GM19455 (cell line): Measurements from ENCODE around the gene CD8B.

Experiments used
- ATAC-seq: cut with Tn5 transposase; IDR thresholded peaks from one replicate; pipeline ENCODE4 v1.9.1; 2021; ENCODE audit not compliant: unreplicated experiment

CD8B gene

DNA sequence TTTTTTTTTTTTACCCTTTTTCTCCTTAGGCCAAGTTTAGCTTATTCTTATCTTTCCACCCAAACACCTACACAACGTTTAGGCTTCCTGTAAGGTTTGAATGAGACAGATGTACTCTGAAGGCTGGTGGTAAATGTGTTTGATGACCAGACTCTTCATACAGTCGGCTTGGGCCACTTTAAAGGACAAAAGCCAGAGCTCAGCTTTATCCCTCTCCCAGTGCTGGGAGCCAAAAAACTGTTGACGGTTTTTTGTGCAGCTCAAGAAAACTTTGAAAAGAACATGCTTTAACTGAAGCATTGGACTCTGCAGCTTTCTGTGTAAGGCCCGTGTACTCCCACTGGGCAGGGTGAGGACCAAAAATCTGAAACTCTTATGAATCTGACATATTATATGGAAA, 86.3 kb downstream of the CD8B start:
- no peak for ATAC-seq

DNA sequence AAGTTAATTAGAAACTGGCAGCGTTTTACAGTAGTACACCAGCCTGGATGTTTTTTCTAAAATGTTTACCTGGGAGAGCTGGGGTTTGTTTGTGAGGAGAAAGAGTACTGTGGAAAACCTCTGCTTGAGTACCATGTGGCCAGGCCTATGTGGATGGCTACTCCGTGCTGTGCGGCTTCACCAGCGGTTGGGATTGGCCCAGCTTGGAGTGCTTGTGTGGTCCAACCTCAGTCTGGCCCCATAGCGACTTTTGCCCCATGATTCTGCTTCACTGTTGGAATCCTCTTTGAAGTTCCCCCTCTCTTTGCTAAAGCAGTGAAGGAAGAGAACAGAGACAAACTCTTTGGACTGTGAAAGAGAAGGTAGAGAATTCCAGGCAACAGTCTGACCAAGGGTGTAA, 86.8 kb downstream of the CD8B start:
- ATAC-seq: no peak

DNA sequence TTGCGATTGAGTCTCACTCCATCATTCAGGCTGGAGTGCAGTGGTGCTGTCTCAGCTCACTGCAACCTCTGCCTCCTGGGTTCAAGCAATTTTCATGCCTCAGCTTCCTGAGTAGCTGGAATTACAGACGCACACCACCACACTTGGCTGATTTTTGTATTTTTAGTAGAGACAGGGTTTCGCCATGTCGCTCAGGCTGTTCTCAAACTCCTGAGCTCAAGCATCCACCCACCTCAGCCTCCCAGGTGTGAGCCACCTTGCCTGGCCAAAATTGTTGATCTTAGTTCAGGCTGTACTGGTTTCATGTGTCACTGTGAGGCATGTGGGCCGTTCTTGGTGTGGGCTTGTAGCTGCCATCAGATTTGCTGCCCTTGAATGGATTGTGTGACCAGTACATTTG, 89.1 kb downstream of the CD8B start:
- no peak for ATAC-seq

DNA sequence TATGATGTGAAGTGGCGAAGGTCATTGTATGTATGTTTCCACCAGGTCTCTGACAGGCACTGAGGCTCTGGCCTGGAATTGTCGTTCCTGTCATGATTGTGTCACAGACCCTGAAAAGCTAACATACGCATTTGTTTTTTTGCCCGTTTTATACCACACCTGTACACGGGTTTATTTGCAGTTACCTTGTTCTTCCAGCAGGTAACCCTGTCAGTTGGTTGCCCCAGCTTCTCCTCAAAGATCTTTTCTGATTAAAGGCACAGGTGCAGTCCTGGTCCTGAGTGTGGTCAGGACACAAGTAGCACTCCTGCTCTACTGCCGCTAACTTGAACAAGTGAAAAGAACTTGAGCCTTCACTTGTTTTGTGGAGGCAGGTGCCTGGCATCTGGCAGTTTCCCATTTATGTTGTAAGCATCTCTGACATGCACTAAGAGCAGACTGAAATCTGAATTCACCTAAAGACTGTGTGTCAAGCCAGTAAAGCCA, 90.8 kb downstream of the CD8B start:
- ATAC-seq: no peak

- no peak for ATAC-seq
Measured at GRCh38 chr2:86769838-86770237, 91.8 kb downstream of the CD8B start.

DNA sequence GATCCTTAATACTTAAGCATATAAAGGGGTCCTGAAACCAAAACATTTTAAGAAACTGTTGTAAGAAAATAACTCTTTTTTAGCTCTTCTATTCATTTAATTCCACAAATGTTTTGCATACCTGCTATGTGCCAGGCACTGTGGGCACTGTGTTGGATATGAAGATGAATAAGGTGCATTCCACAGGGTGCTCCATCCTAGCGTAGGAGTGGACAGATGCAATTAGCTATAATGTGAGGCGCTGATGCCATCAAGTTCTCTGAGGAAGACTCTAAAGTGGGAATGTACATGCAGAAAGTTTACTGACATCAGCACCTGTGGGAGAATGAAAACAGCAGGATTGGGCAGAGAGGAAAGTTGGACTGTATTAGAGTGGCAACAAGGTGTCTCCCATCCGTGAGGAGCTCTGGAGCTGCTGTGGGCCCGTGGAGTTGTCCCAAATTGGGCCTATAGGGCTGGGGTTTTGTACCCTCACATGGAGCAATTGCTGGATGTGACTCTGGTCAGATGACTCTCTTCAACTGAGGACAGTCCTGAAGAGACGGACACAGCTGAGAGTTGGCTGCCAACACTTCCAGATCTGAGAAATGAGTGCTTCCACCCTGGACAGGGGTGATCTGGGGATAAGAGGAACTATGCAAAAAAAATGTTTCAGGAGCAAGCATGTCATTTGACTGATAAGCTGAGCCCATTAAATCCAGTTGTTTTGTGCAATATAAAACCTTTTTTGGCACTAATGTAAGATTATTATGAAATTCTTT, 93.3 kb downstream of the CD8B start:
- ATAC-seq: no peak
